SU-DHL-6 (cell line): Measurements from ENCODE around the gene TRIOBP.

Source experiments
- EZH2phosphoT487 ChIP-seq: fragments of 200-600 bp; sonication (generic), shearing (Covaris generic); conservative IDR thresholded peaks from 2 replicates; pipeline ENCODE4 v1.6.1; 2018; ENCODE audit warnings: mild to moderate bottlenecking, antibody characterized with exemption, low read length, moderate library complexity, mixed read lengths
- TF ChIP-seq, protein P1 (sequence below): fragments of 200-600 bp; sonication (generic); IDR thresholded peaks from one replicate; pipeline ENCODE4 v1.5.1; 2017; ENCODE audit warnings: antibody characterized with exemption, mild to moderate bottlenecking, low read length, moderate library complexity; ENCODE audit not compliant: insufficient read depth, poor library complexity, severe bottlenecking

DNA sequence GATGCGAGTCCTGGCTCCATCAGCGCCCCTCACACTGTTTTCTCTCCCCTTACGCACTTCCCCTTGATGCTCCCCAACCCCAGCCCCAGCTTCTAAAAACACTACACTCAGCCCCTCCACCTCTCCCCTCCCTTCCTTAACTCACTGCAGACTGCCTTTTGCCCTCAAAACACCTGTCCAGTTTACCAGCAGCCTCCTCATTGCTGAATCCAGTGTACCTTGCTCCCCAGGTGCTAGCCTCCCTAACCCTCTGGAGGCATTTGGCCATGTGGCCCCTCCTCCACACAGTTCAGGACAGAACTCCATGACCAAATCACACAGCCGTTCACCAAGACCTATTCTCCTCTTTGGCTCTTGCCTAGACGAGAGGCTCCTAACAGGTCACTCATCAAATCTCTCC, 123.5 kb downstream of the TRIOBP start:
- TF ChIP-seq, protein P1, sequence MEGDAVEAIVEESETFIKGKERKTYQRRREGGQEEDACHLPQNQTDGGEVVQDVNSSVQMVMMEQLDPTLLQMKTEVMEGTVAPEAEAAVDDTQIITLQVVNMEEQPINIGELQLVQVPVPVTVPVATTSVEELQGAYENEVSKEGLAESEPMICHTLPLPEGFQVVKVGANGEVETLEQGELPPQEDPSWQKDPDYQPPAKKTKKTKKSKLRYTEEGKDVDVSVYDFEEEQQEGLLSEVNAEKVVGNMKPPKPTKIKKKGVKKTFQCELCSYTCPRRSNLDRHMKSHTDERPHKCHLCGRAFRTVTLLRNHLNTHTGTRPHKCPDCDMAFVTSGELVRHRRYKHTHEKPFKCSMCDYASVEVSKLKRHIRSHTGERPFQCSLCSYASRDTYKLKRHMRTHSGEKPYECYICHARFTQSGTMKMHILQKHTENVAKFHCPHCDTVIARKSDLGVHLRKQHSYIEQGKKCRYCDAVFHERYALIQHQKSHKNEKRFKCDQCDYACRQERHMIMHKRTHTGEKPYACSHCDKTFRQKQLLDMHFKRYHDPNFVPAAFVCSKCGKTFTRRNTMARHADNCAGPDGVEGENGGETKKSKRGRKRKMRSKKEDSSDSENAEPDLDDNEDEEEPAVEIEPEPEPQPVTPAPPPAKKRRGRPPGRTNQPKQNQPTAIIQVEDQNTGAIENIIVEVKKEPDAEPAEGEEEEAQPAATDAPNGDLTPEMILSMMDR = no peak
- no peak for TF ChIP-seq EZH2phosphoT487
